RWPE1 (cell line): ENCODE data around the gene MRPS18B.

ENCODE experiments used
- CTCF ChIA-PET: fragments of 350-600 bp; sonication (Branson Sonifier 250); formaldehyde crosslinking; extraction: SDS; loops from one replicate; lab custom pipeline; 2021; lab: Yijun Ruan, JAX
- POLR2A ChIA-PET: fragments of 400-600 bp; formaldehyde crosslinking; extraction: SDS; loops from one replicate; lab custom pipeline; 2020; ENCODE audit warnings: antibody characterized with exemption; ENCODE audit not compliant: low non-redundant PET; lab: Yijun Ruan, JAX
- DNase-seq: peaks from one replicate; pipeline ENCODE4 v3.0.0; 2012; ENCODE audit warnings: low spot score
- H3K27ac ChIP-seq: fragments of 450-650 bp; 2 replicates; pipeline ENCODE4 v1.5.1; 2017
- TF ChIP-seq, protein P1 (sequence below): fragments of 450-650 bp; conservative IDR thresholded peaks from 2 replicates; pipeline ENCODE4 v1.5.1; 2017; ENCODE audit warnings: low read depth, mild to moderate bottlenecking

The MRPS18B gene

GRCh38 chr6:30591008-30591407 is 26.6 kb upstream of the MRPS18B start:
- peak overlapping the region; percentile 62 for H3K27ac ChIP-seq
- DNase-seq = peak; percentile 83
- ChIA-PET POLR2A (interaction anchor here (0.6 to 0.7 kb wide), 3 partner anchors 10 to 42 kb away, joined by 3 to 5 read pairs (median 4); no protein-coding TSS in a partner anchor), CTCF (interaction anchor here (1.1 to 1.2 kb wide), 2 partner anchors 49 to 109 kb away, joined by 5 read pairs; no protein-coding TSS in a partner anchor)
- TF ChIP-seq, protein P1, sequence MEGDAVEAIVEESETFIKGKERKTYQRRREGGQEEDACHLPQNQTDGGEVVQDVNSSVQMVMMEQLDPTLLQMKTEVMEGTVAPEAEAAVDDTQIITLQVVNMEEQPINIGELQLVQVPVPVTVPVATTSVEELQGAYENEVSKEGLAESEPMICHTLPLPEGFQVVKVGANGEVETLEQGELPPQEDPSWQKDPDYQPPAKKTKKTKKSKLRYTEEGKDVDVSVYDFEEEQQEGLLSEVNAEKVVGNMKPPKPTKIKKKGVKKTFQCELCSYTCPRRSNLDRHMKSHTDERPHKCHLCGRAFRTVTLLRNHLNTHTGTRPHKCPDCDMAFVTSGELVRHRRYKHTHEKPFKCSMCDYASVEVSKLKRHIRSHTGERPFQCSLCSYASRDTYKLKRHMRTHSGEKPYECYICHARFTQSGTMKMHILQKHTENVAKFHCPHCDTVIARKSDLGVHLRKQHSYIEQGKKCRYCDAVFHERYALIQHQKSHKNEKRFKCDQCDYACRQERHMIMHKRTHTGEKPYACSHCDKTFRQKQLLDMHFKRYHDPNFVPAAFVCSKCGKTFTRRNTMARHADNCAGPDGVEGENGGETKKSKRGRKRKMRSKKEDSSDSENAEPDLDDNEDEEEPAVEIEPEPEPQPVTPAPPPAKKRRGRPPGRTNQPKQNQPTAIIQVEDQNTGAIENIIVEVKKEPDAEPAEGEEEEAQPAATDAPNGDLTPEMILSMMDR = no peak

- CTCF ChIA-PET = no interaction called here
Measured at GRCh38 chr6:30592287-30592686, 25.4 kb upstream of the MRPS18B start.

GRCh38 chr6:30597315-30598144 is 20.1 kb upstream of the MRPS18B start:
- POLR2A ChIA-PET = interaction anchor here (0.6 kb wide), 1 partner anchor 137 kb away, joined by 3 read pairs; no protein-coding TSS in a partner anchor
- TF ChIP-seq, protein P1 = peak; percentile 81
- DNase-seq = peak; percentile 62
- peak overlapping the region; percentile 58 for H3K27ac ChIP-seq
- CTCF ChIA-PET = interaction anchor here (0.5 to 1.8 kb wide), 8 partner anchors 10 to 533 kb away, joined by 3 to 5 read pairs (median 4); no protein-coding TSS in a partner anchor

More at GRCh38 chr6:30592287-30592686, 25.4 kb upstream of the MRPS18B start:
- TF ChIP-seq, protein P1 = no peak
- DNase-seq = no peak
- POLR2A ChIA-PET = no interaction called here
- no peak overlapping the region for H3K27ac ChIP-seq

DNA sequence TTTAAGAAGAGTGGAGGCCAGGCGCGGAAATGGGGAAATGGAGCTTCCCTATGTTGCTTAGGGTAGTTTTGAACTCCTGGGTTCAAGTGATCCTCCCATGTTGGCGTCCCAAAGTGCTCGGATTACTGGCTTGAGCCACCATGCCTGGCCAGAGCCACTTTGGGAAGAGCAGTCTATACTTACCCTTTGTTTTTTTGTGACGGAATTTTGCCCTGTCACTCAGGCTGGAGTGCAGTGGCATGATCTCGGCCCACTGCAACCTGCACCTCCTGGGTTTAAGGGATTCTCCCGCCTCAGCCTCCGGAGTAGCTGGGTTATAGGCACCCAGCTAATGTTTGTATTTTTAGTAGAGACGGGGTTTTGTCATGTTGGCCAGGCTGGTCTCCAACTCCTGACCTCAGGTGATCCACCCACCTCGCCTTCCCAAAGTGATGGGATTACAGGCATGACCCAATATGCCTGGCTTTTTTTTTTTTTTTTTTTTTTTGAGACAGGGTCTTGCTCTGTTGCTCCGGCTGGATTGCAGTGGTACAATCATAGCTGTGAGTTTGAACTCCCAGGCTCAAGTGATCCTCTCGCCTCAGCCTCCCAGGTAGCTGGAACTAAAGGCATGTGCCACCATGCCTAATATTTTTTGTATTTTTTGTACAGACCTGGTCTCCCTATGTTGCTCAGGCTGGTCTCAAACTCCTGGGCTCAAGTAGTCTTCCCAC is 18.6 kb upstream of the MRPS18B start:
- H3K27ac ChIP-seq = peak overlapping the region; percentile 58
- CTCF ChIA-PET = interaction anchor here (0.6 to 1.5 kb wide), 5 partner anchors 12 to 131 kb away, joined by 3 to 5 read pairs (median 4); no protein-coding TSS in a partner anchor
- TF ChIP-seq, protein P1 = no peak
- POLR2A ChIA-PET = no interaction called here
- DNase-seq = no peak

DNA sequence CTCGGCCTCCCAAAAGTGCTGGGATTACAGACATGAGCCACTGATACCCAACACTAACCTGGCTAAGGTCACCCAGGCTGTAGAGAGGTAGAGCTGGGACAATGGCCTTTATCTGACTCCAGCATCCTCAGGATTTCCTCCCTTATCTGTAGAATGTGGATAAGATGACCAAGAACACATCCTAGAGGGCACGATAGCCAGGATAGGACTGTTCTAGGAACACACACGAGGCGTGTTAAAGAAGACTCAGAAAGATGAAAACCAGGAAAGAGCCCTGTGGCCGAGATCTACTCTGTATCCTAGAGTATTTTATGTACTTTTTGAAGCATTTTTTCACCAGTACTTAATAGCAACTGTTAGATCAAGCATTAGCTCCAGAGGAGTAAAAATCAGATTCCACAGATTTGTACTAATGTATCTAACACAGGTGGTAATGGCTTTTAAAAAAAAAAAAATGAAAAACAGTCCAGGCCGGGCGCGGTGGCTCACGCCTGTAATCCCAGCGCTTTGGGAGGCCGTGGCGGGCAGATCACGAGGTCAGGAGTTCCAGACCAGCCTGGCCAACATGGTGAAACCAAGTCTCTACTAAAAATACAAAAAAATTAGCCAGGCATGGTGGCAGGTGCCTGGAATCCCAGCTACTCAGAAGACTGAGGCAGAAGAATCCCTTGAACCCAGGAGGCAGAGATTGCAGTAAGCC is 17.9 kb upstream of the MRPS18B start:
- ChIA-PET CTCF (interaction anchor here (0.6 to 1.4 kb wide), 4 partner anchors 13 to 131 kb away, joined by 3 to 4 read pairs (median 4); no protein-coding TSS in a partner anchor), POLR2A (no interaction called here)
- peak overlapping the region; percentile 58 for H3K27ac ChIP-seq
- DNase-seq = no peak
- TF ChIP-seq, protein P1 = no peak
